HCT116 (cell line): Measurements from ENCODE around the gene NR4A1. TPM values are rescaled to one million over a fixed set of nuclear protein-coding genes. Genes with fewer than 3 reads are reported as not detected.

Experiments used
- ATAC-seq: fragments of 200-7000 bp; cut with Tn5 transposase; 2 replicates; pipeline ENCODE4 v1.9.1; 2020; ENCODE audit warnings: mild to moderate bottlenecking, moderate library complexity
- BruUV-seq: library from RNA; stranded (reverse); fragments of 400-500 nt; replicated peaks from 2 replicates; lab custom pipeline; 2021; lab: Mats Ljungman, UMichigan
- CTCF ChIA-PET: fragments of 300-600 bp; sonication (Branson Sonifier 250); formaldehyde crosslinking; loops from one replicate; lab custom pipeline; 2021; ENCODE audit warnings: antibody characterized with exemption; lab: Charles Lee
- POLR2A ChIA-PET: fragments of 300-600, 350-600 bp; sonication (Branson Sonifier 250); formaldehyde crosslinking; loops from one replicate; lab custom pipeline; 2021; ENCODE audit warnings: antibody characterized with exemption; lab: Charles Lee
- RAD21 ChIA-PET, 2 experiments: fragments of 300-600 bp; sonication (Branson Sonifier 250); formaldehyde crosslinking; loops; one replicate each; lab custom pipeline; 2023; ENCODE audit warnings: low total read pairs in 2 of 2; ENCODE audit not compliant: uncharacterized antibody in 2 of 2, unreplicated experiment in 2 of 2, low non-redundant PET in 1 of 2; lab: Charles Lee
- DNase-seq: peaks from one replicate; pipeline ENCODE4 v3.0.0-alpha.2; 2010; ENCODE audit warnings: low read depth, low spot score
- H2AFZ ChIP-seq: fragments of 200-600 bp; shearing (Covaris generic), sonication (generic); 2 replicates; pipeline ENCODE4 v1.6.1; 2017; ENCODE audit warnings: low read depth, mixed run types, mixed read lengths, antibody characterized with exemption, low read length; ENCODE audit not compliant: poor library complexity, severe bottlenecking
- H3K27ac ChIP-seq: 2 replicates; pipeline ENCODE4 v1.5.1; 2012; ENCODE audit warnings: low read depth, low read length
- H3K27me3 ChIP-seq: fragments of 200-600 bp; sonication (generic); 2 replicates; pipeline ENCODE4 v1.6.1; 2016; ENCODE audit warnings: mixed run types, low read length, mixed read lengths; ENCODE audit not compliant: insufficient read depth
- H3K36me3 ChIP-seq, 2 experiments: fragments of 200-500 bp in 1 of 2; fragments of 200-600 bp in 1 of 2; sonication (Bioruptor generic) in 1 of 2; sonication (generic) in 1 of 2; 2 replicates each; pipeline versions ENCODE4 v1.5.1 to v1.6.1; 2014 to 2016; ENCODE audit warnings: low read length in 2 of 2, inconsistent platforms in 1 of 2, mixed read lengths in 1 of 2, mixed run types in 1 of 2; ENCODE audit not compliant: insufficient read depth in 2 of 2, control insufficient read depth in 1 of 2
- H3K4me1 ChIP-seq, 2 experiments: fragments of 200-600 bp in 1 of 2; sonication (generic) in 1 of 2; 2 replicates each; pipeline versions ENCODE4 v1.5.1 to v1.6.1; 2012 to 2017; ENCODE audit warnings: low read length in 2 of 2, inconsistent platforms in 1 of 2, mild to moderate bottlenecking in 1 of 2, mixed read lengths in 1 of 2, mixed run types in 1 of 2, moderate library complexity in 1 of 2; ENCODE audit not compliant: insufficient read depth in 2 of 2, control insufficient read depth in 1 of 2
- H3K4me2 ChIP-seq: fragments of 200-600 bp; sonication (generic); 2 replicates; pipeline ENCODE4 v1.6.1; 2017; ENCODE audit warnings: mixed run types, low read length, mixed read lengths
- H3K4me3 ChIP-seq, 2 experiments: fragments of 200-600 bp in 1 of 2; sonication (generic) in 1 of 2; replicated peaks in 1 of 2; 2 replicates each; pipeline ENCODE4 v1.5.1; 2011 to 2016; ENCODE audit warnings: low read length in 2 of 2, control low read depth in 1 of 2, low read depth in 1 of 2, mild to moderate bottlenecking in 1 of 2, mixed read lengths in 1 of 2, mixed run types in 1 of 2
- H3K79me2 ChIP-seq: fragments of 200-600 bp; sonication (generic); 2 replicates; pipeline ENCODE4 v1.6.1; 2017; ENCODE audit warnings: mild to moderate bottlenecking, mixed run types, low read length, moderate library complexity, mixed read lengths; ENCODE audit not compliant: insufficient read depth
- H3K9ac ChIP-seq: fragments of 200-600 bp; sonication (generic); 2 replicates; pipeline ENCODE4 v1.6.1; 2016; ENCODE audit warnings: low read length, mixed read lengths
- H3K9me2 ChIP-seq: fragments of 200-600 bp; sonication (generic), shearing (Covaris generic); 2 replicates; pipeline ENCODE4 v1.6.1; 2017; ENCODE audit warnings: mixed run types, mild to moderate bottlenecking, moderate library complexity; ENCODE audit not compliant: insufficient read depth
- H3K9me3 ChIP-seq, 2 experiments: fragments of 200-500 bp in 1 of 2; fragments of 200-600 bp in 1 of 2; sonication (Bioruptor generic) in 1 of 2; sonication (generic) in 1 of 2; 2 replicates each; pipeline ENCODE4 v1.6.1; 2014 to 2017; ENCODE audit warnings: low read length in 2 of 2, mixed read lengths in 2 of 2, inconsistent platforms in 1 of 2, low read depth in 1 of 2, mild to moderate bottlenecking in 1 of 2, mixed run types in 1 of 2, moderate library complexity in 1 of 2; ENCODE audit not compliant: control insufficient read depth in 1 of 2, insufficient read depth in 1 of 2
- H4K20me1 ChIP-seq: fragments of 200-600 bp; sonication (generic), shearing (Covaris generic); 2 replicates; pipeline ENCODE4 v1.6.1; 2017; ENCODE audit warnings: mixed run types, mild to moderate bottlenecking, moderate library complexity; ENCODE audit not compliant: insufficient read depth
- CBX3 ChIP-seq: IDR thresholded peaks from 2 replicates; pipeline ENCODE4 v1.6.1; 2012; ENCODE audit warnings: low read depth
- CEBPB ChIP-seq: IDR thresholded peaks from 2 replicates; pipeline ENCODE4 v1.6.1; 2012; ENCODE audit warnings: low read depth
- EGR1 ChIP-seq: IDR thresholded peaks from 2 replicates; pipeline ENCODE4 v1.6.1; 2012; ENCODE audit warnings: low read depth
- ELF1 ChIP-seq: IDR thresholded peaks from 2 replicates; pipeline ENCODE4 v1.6.1; 2012; ENCODE audit warnings: low read depth, borderline replicate concordance
- EZH2 ChIP-seq: fragments of 200-600 bp; sonication (generic); IDR thresholded peaks from 2 replicates; pipeline ENCODE4 v1.6.1; 2017; ENCODE audit warnings: antibody characterized with exemption, mixed run types
- EZH2phosphoT487 ChIP-seq: fragments of 200-600 bp; IDR thresholded peaks from 2 replicates; pipeline ENCODE4 v1.6.1; 2018; ENCODE audit warnings: antibody characterized with exemption, borderline replicate concordance
- ZNF274 ChIP-seq: fragments of 200-500 bp; sonication (Bioruptor generic); IDR thresholded peaks from 2 replicates; pipeline ENCODE4 v1.6.1; 2014; ENCODE audit warnings: mild to moderate bottlenecking, low read depth, low read length, inconsistent platforms
- intact Hi-C: fragments of 100-400 bp; cut with micrococcal nuclease; formaldehyde crosslinking; loops from 2 replicates; pipeline ENCODE4 v1.10.0; 2022
- total RNA-seq: library from RNA; stranded (reverse); gene quantifications from one replicate; pipeline ENCODE4 v1.2.1, GENCODE V29; 2021; ENCODE audit not compliant: unreplicated experiment
- TF ChIP-seq, protein P1 (sequence below): IDR thresholded peaks from 2 replicates; pipeline ENCODE4 v1.6.1; 2012

NR4A1 gene
- total RNA-seq, 1 experiment from 2014 or later: 35.3 TPM

DNA sequence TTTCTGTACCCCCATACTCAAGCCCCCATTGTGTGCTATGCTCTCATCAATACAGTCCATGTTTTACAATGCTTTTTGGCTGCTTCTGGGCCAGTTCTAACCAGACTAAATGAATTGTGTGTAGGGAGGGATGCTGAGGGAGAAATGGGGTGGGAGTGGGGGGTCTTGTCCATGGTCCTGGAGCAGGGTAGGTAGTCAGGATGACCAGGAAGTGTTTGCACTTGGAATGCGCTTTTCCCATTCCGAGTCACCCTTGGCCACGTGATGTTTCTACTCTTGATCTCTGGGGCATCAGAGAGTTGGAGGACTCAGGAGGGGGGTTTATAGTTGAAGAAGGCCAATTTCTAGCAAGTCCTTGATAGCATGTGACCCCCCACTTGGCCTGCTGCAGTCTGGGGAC, 27.0 kb downstream of the NR4A1 start:
- intact Hi-C loops: no loop called here
- H4K20me1 ChIP-seq: no peaks in the 10 kb centered on the region
- H3K36me3 ChIP-seq: peaks cover 31 to 35% of the 10 kb centered on the region in 2 experiments; a peak in 3 of 4 replicates
- TF ChIP-seq CBX3: no peak
- TF ChIP-seq EZH2: no peak
- no peak for TF ChIP-seq EZH2phosphoT487
- TF ChIP-seq, protein P1, sequence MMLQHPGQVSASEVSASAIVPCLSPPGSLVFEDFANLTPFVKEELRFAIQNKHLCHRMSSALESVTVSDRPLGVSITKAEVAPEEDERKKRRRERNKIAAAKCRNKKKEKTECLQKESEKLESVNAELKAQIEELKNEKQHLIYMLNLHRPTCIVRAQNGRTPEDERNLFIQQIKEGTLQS: no peak
- no peak for TF ChIP-seq ZNF274
- TF ChIP-seq CEBPB: no peak
- TF ChIP-seq, all 23 proteins: peak for 0
- Histone ChIP-seq H3K9ac (no peak overlapping the region), H3K79me2 (peaks cover 35% of the 10 kb centered on the region), H2AFZ (no peak overlapping the region), H3K9me3 (no peaks in the 10 kb centered on the region), H3K27me3 (no peaks in the 10 kb centered on the region), H3K27ac (no peak overlapping the region), H3K4me3 (no peak overlapping the region), H3K4me2 (no peak overlapping the region), H3K9me2 (no peaks in the 10 kb centered on the region), H3K4me1 (peaks cover 0 to 5% of the 10 kb centered on the region in 2 experiments; a peak in 1 of 4 replicates)
- no TSS peak for BruUV-seq
- ChIA-PET POLR2A (interaction anchor here (0.9 kb wide), 1 partner anchor 9 kb away, joined by 4 read pairs; the partner anchor contains the start of gene ATG101), RAD21 (no interaction called here), CTCF (interaction anchor here (0.9 to 8.9 kb wide), 2 partner anchors 10 to 53 kb away, joined by 3 to 123 read pairs; no protein-coding TSS in a partner anchor)
- ATAC-seq (no peak), DNase-seq (no peak)

DNA sequence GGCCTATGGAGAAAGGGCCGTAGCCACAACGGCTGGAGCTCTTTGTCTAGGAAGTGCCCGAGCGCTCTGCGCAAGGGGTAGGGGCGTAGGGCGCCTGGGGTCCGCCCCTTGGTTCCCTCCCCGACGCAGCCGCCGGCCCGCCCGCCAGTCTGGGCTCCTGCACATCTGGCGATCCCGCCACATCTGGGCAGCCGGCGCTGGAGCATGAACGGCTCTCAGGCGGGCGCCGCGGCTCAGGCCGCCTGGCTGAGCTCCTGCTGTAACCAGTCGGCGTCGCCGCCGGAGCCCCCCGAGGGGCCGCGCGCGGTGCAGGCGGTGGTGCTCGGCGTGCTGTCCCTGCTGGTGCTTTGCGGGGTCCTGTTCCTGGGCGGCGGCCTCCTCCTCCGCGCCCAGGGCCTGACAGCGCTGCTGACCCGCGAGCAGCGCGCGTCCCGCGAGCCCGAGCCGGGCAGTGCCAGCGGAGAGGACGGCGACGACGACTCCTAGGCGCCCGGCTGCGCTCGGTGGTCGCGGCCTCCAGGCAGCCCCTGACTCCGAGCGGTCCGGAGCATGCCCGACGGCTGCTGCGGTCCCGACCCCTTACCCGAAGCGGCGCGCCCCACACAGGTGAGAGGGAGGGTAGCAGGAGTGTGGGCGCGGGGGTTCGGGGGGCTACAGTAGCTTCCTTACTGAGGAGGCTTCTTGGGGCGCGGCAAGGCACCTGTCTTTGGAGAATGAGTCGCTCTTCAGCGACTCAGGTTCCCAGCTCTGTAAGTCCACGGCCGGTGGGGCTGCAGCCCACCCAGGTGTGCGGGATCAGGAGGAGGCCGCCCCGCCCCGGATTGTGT, 28.5 kb downstream of the NR4A1 start, which contains the start of gene SMIM41:
Gene SMIM41, plus strand, starts transcription at position 129 of the 827 bp plus-strand sequence. Its CDS starts 76 bp downstream, at position 205.
- Histone ChIP-seq H3K27me3 (no peaks in the 10 kb centered on the region), H3K9ac (no peak within 1 kb of the TSS), H3K4me3 (no peak within 1 kb of the TSS), H4K20me1 (no peaks in the 10 kb centered on the region), H3K4me1 (peaks cover 0 to 5% of the 10 kb centered on the region in 2 experiments; a peak in 1 of 4 replicates), H3K27ac (no peak within 1 kb of the TSS), H3K9me2 (no peaks in the 10 kb centered on the region), H3K4me2 (no peak within 1 kb of the TSS), H3K9me3 (no peaks in the 10 kb centered on the region), H3K79me2 (peaks cover 20% of the 10 kb centered on the region; the same call in 1 of the 2 replicates), H2AFZ (no peak within 1 kb of the TSS), H3K36me3 (peaks cover 21 to 26% of the 10 kb centered on the region in 2 experiments; a peak in 3 of 4 replicates)
- ATAC-seq (no peak), DNase-seq (no peak)
- no peak for TF ChIP-seq ELF1
- no peak for TF ChIP-seq EGR1
- RAD21 ChIA-PET: interaction anchor here in 1 of 2 experiments (1.8 kb wide), 1 partner anchor 54 kb away, joined by 6 read pairs; no protein-coding TSS in a partner anchor
- CTCF ChIA-PET: interaction anchor here (8.9 kb wide), 1 partner anchor 55 kb away, joined by 123 read pairs; no protein-coding TSS in a partner anchor
- intact Hi-C loops: no loop called here
- POLR2A ChIA-PET: interaction anchor here (0.7 kb wide), 1 partner anchor 28 kb away, joined by 3 read pairs; the partner anchor contains the start of gene NR4A1
- no TSS peak for BruUV-seq
